K562 (cell line): ENCODE measurements around the gene BCL2L13. TPM values are rescaled to one million over a fixed set of nuclear protein-coding genes. Genes with fewer than 3 reads are reported as not detected.

ENCODE experiments used
- ATAC-seq: fragments of 200-7000 bp; cut with Tn5 transposase; 3 replicates; pipeline ENCODE4 v1.9.1; 2020; ENCODE audit warnings: moderate library complexity
- BruUV-seq: library from RNA; stranded (reverse); fragments of 400-500 nt; replicated peaks from 2 replicates; lab custom pipeline; 2021; lab: Mats Ljungman, UMichigan
- CTCF ChIA-PET: fragments of 300-600 bp; formaldehyde crosslinking; extraction: SDS; loops from one replicate; lab custom pipeline; 2021; ENCODE audit warnings: low intra/inter-chr PET ratio; lab: Yijun Ruan, JAX
- POLR2A ChIA-PET: fragments of 300-600, 350-650 bp; sonication (Branson Sonifier 250); formaldehyde crosslinking; extraction: SDS; loops from one replicate; lab custom pipeline; 2021; ENCODE audit warnings: antibody characterized with exemption, inconsistent platforms; lab: Yijun Ruan, JAX
- DNase-seq, 4 experiments: peaks; one replicate each; pipeline versions ENCODE4 v3.0.0 to v3.0.0-alpha.2; 2011 to 2018; ENCODE audit warnings: low spot score in 3 of 4, mixed read lengths in 3 of 4; ENCODE audit errors: extremely low read depth in 1 of 4
- FAIRE-seq: peaks from 2 replicates; lab custom pipeline; 2011; peaks lifted over from hg19 to GRCh38; lab: Jason Lieb, UNC
- H2AFZ ChIP-seq: 2 replicates; pipeline ENCODE4 v1.6.0; 2011; ENCODE audit warnings: low read depth, low read length, control low read depth, inconsistent platforms
- H3K27ac ChIP-seq: fragments of 200-600 bp; 3 replicates; pipeline ENCODE4 v1.8.0; 2011; ENCODE audit warnings: low read depth, mild to moderate bottlenecking, control low read depth, inconsistent platforms, low read length, moderate library complexity, mixed read lengths; ENCODE audit errors: extremely low read depth
- H3K27me3 ChIP-seq, 2 experiments: fragments of 300-600 bp in 1 of 2; 2 replicates in 1 of 2; 3 replicates in 1 of 2; pipeline versions ENCODE4 v1.6.0 to v1.8.0; 2011; ENCODE audit warnings: inconsistent platforms in 2 of 2, low read length in 2 of 2, mild to moderate bottlenecking in 1 of 2, mixed read lengths in 1 of 2, moderate library complexity in 1 of 2; ENCODE audit not compliant: control insufficient read depth in 2 of 2, insufficient read depth in 2 of 2
- H3K36me3 ChIP-seq: fragments of 300-600 bp; 3 replicates; pipeline ENCODE4 v1.8.0; 2011; ENCODE audit warnings: mild to moderate bottlenecking, low read length, inconsistent platforms; ENCODE audit not compliant: control insufficient read depth, insufficient read depth
- H3K4me1 ChIP-seq, 2 experiments: fragments of 200-600 bp in 1 of 2; replicated peaks in 1 of 2; 2 replicates in 1 of 2; 3 replicates in 1 of 2; pipeline versions ENCODE4 v1.5.1 to v1.8.0; 2011; ENCODE audit warnings: inconsistent platforms in 2 of 2, low read length in 2 of 2, mild to moderate bottlenecking in 1 of 2, mixed read lengths in 1 of 2, moderate library complexity in 1 of 2; ENCODE audit not compliant: control insufficient read depth in 2 of 2, insufficient read depth in 2 of 2
- H3K4me2 ChIP-seq: 2 replicates; pipeline ENCODE4 v1.6.1; 2011; ENCODE audit warnings: low read length, control low read depth, inconsistent platforms, mixed read lengths; ENCODE audit not compliant: insufficient read depth
- H3K4me3 ChIP-seq: fragments of 200-600 bp; sonication (generic), shearing (Covaris generic); 2 replicates; pipeline ENCODE4 v1.5.1; 2016; ENCODE audit warnings: control low read depth, inconsistent platforms
- H3K79me2 ChIP-seq: fragments of 200-600 bp; 3 replicates; pipeline ENCODE4 v1.8.0; 2011; ENCODE audit warnings: low read length, inconsistent platforms; ENCODE audit not compliant: control insufficient read depth, insufficient read depth
- H3K9ac ChIP-seq, 2 experiments: 2 replicates each; pipeline versions ENCODE4 v1.6.0 to v1.6.1; 2011; ENCODE audit warnings: low read depth in 2 of 2, low read length in 2 of 2, control low read depth in 1 of 2, inconsistent platforms in 1 of 2, mild to moderate bottlenecking in 1 of 2, mixed read lengths in 1 of 2; ENCODE audit not compliant: insufficient read depth in 1 of 2
- H3K9me1 ChIP-seq: one replicate; pipeline ENCODE4 v1.6.0; 2011; ENCODE audit warnings: inconsistent platforms, mild to moderate bottlenecking, low read length, moderate library complexity; ENCODE audit not compliant: control insufficient read depth, insufficient read depth
- H3K9me3 ChIP-seq: replicated peaks from 2 replicates; pipeline ENCODE4 v1.5.1; 2011; ENCODE audit warnings: low read depth, low read length, inconsistent platforms; ENCODE audit not compliant: control insufficient read depth, insufficient read depth
- H4K20me1 ChIP-seq: replicated peaks from 2 replicates; pipeline ENCODE4 v1.6.1; 2011; ENCODE audit warnings: low read length, inconsistent platforms, mixed read lengths; ENCODE audit not compliant: control insufficient read depth, insufficient read depth
- BCL6 ChIP-seq: fragments of 250-450 bp; sonication (Bioruptor Pico); IDR thresholded peaks from 2 replicates; pipeline ENCODE4 v1.4.0; 2020
- CAMTA2 ChIP-seq: fragments of 250-450 bp; sonication (Bioruptor Pico); conservative IDR thresholded peaks from 2 replicates; pipeline ENCODE4 v1.5.1; 2022
- CC2D1A ChIP-seq: fragments of 450-650 bp; IDR thresholded peaks from 2 replicates; pipeline ENCODE4 v1.6.1; 2017; ENCODE audit warnings: mild to moderate bottlenecking
- CEBPG ChIP-seq, 3 experiments: fragments of 200-800 bp in 1 of 3; sonication (Bioruptor generic) in 1 of 3; sonication (generic) in 1 of 3; formaldehyde crosslinking in 1 of 3; IDR thresholded peaks in 2 of 3; conservative IDR thresholded peaks in 1 of 3; 2 replicates each; pipeline versions ENCODE4 v1.6.1 to v1.8.0; 2016 to 2022; ENCODE audit warnings: missing compliant biosample characterization in 2 of 3, missing genetic modification characterization in 2 of 3, mild to moderate bottlenecking in 1 of 3, missing genetic modification reagents in 1 of 3
- MCM7 ChIP-seq, 2 experiments: fragments of 450-650 bp; IDR thresholded peaks; 2 replicates each; pipeline ENCODE4 v1.6.1; 2016 to 2018
- MTA3 ChIP-seq: fragments of 450-650 bp; formaldehyde crosslinking; IDR thresholded peaks from 2 replicates; pipeline ENCODE4 v1.6.1; 2017; ENCODE audit warnings: mild to moderate bottlenecking, borderline replicate concordance
- NCOA1 ChIP-seq: fragments of 450-650 bp; IDR thresholded peaks from 2 replicates; pipeline ENCODE4 v1.6.1; 2016; ENCODE audit warnings: low read depth
- NUFIP1 ChIP-seq: fragments of 450-650 bp; IDR thresholded peaks from 2 replicates; pipeline ENCODE4 v1.6.1; 2018; ENCODE audit not compliant: partially characterized antibody
- RFX5 ChIP-seq: IDR thresholded peaks from 2 replicates; pipeline ENCODE4 v1.6.1; 2011; ENCODE audit warnings: low read depth, mild to moderate bottlenecking, improper control_type of control experiment, low read length
- WGBS: fragments of 100-300 bp; shearing (Covaris generic); methylation state at CpG from one replicate; pipeline ENCODE4 v1.1.6; 2016; ENCODE audit warnings: low coverage, mixed read lengths; ENCODE audit not compliant: insufficient coverage; ENCODE audit errors: missing lambda C conversion rate; 5-methylcytosine and 5-hydroxymethylcytosine counted together
- in situ Hi-C: fragments of 300-500 bp; cut with MboI; formaldehyde crosslinking; loops from 4 replicates; pipeline ENCODE4 v1.15.0; 2018; ENCODE audit warnings: inconsistent platforms, mixed read lengths
- intact Hi-C: fragments of 100-400 bp; cut with micrococcal nuclease; formaldehyde crosslinking; loops from 2 replicates; pipeline ENCODE4 v1.14.2; 2022
- polyA plus RNA-seq, 8 experiments: library from polyadenylated mRNA; depleted of rRNA in 4 of 8; stranded (reverse) in 5 of 8; unstranded in 3 of 8; fragments of >200 nt; fragmentation: Nextera tagmentation in 2 of 8; fragmentation: Illumina TruSeq in 1 of 8; extraction: Ambion mirVana in 2 of 8; extraction: Trizol in 1 of 8; gene quantifications; 2 replicates each; pipeline versions ENCODE4 v1.2.1 to v1.2.3, GENCODE V29; 2011 to 2014; ENCODE audit warnings: inconsistent platforms in 1 of 8, missing spikeins in 1 of 8
- total RNA-seq, 7 experiments: library from RNA; depleted of rRNA in 6 of 7; stranded (reverse); fragments of >200 nt in 6 of 7; fragmentation: Illumina TruSeq in 2 of 7; extraction: Trizol in 2 of 7; gene quantifications; 2 replicates each; pipeline versions ENCODE4 v1.2.1 to v1.2.3, GENCODE V29; 2011 to 2021; ENCODE audit warnings: low replicate concordance in 1 of 7
- TF ChIP-seq, protein P1 (sequence below): fragments of 450-650 bp; IDR thresholded peaks from 2 replicates; pipeline ENCODE4 v1.6.1; 2016; ENCODE audit warnings: borderline replicate concordance
- TF ChIP-seq, protein P2 (sequence below), 3 experiments: IDR thresholded peaks in 2 of 3; conservative IDR thresholded peaks in 1 of 3; 2 replicates each; pipeline ENCODE4 v1.5.1; 2011 to 2012; ENCODE audit warnings: low read length in 3 of 3, mild to moderate bottlenecking in 3 of 3, control low read depth in 2 of 3, improper control_type of control experiment in 1 of 3, inconsistent platforms in 1 of 3, low read depth in 1 of 3, mixed read lengths in 1 of 3, moderate library complexity in 1 of 3; ENCODE audit not compliant: insufficient read depth in 2 of 3

Gene BCL2L13
- total and polyA plus RNA-seq, 9 of the 15 experiments (the other 6 are each of a cell fraction or from before 2014, with no cell fraction given): 41.5 to 63.4 (median 56.5) TPM

DNA sequence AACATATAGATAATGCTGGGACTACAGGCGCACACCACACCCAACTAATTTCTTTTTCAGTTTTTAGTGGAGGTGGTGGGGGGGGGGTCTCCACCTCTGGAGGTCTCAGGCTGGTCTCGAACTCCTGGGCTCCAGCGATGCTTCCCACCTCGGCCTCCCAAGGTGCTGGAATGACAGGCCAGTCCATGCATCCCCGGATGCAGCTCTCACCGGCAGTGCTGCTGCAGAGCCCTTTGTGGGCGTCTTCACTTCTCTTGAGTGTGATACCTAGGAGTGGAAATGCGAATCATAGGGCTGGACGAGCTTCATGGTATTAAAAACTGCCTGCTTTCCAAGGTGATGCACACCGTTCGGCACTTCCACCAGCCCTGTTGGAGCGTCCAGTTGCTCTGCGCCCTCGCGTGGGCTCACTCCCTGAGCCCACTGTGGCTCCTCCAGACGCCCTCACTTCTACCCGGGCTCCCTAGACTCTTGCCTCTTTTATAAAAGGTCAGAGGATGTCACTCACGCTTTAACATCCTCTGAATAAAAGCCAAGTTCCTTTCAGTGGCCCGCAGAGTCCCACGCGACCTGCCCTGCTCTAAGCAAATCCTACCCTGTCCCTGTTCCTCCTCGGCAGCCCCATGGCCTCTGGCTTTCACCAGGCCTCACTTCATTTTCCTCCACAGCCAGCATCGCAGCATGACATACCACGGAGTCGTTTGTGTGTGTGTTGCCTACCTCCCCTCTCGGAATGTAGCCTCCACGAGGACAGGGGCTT is 136.5 kb downstream of the BCL2L13 start:
- POLR2A ChIA-PET: interaction anchor here (0.6 to 7.0 kb wide), 2 partner anchors 11 to 686 kb away, joined by 3 to 54 read pairs; no protein-coding TSS in a partner anchor
- Histone ChIP-seq H3K4me1 (peaks cover 23 to 74% of the 10 kb centered on the region in 2 experiments), H2AFZ (peak overlapping the region; percentile 89), H3K27ac (no peak overlapping the region), H3K27me3 (no peaks in the 10 kb centered on the region), H3K36me3 (peaks cover 15% of the 10 kb centered on the region; the same call in 2 of the 3 replicates), H3K9ac (peak overlapping the region; percentile 48 to 92; a peak in 3 of 4 replicates), H3K4me3 (no peak overlapping the region), H3K4me2 (peak overlapping the region; percentile 82; the same call in 1 of the 2 replicates), H3K9me3 (no peaks in the 10 kb centered on the region), H3K9me1 (no peaks in the 10 kb centered on the region), H3K79me2 (peaks cover 37% of the 10 kb centered on the region), H4K20me1 (peaks cover 31% of the 10 kb centered on the region)
- WGBS: 70% methylated on average over 24 of the region's 27 CpGs
- ATAC-seq (no peak), DNase-seq (no peak), FAIRE-seq (no peak)
- CTCF ChIA-PET: interaction anchor here (0.6 kb wide), 1 partner anchor 149 kb away, joined by 3 read pairs; no protein-coding TSS in a partner anchor
- BruUV-seq: no TSS peak
- intact Hi-C loops: loop anchor here (10.0 kb wide), 1 partner anchor 290 kb away; no protein-coding TSS in a partner anchor
- TF ChIP-seq MCM7 (IDR thresholded peaks at IDR 0.05) (no peak), CC2D1A (no peak), RFX5 (no peak), CAMTA2 (CRISPR knock-in tag) (no peak), BCL6 (CRISPR knock-in tag) (no peak), MTA3 (no peak), NCOA1 (no peak), CEBPG (CRISPR knock-in tag; IDR thresholded peaks at IDR 0.05) (no peak), CEBPG (tag; conservative IDR thresholded peaks at IDR 0.05 in 1 of 2, IDR thresholded peaks at IDR 0.05 in 1 of 2) (no peak), NUFIP1 (no peak)
- TF ChIP-seq, protein P1, sequence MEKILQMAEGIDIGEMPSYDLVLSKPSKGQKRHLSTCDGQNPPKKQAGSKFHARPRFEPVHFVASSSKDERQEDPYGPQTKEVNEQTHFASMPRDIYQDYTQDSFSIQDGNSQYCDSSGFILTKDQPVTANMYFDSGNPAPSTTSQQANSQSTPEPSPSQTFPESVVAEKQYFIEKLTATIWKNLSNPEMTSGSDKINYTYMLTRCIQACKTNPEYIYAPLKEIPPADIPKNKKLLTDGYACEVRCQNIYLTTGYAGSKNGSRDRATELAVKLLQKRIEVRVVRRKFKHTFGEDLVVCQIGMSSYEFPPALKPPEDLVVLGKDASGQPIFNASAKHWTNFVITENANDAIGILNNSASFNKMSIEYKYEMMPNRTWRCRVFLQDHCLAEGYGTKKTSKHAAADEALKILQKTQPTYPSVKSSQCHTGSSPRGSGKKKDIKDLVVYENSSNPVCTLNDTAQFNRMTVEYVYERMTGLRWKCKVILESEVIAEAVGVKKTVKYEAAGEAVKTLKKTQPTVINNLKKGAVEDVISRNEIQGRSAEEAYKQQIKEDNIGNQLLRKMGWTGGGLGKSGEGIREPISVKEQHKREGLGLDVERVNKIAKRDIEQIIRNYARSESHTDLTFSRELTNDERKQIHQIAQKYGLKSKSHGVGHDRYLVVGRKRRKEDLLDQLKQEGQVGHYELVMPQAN: no peak
- TF ChIP-seq, protein P2, sequence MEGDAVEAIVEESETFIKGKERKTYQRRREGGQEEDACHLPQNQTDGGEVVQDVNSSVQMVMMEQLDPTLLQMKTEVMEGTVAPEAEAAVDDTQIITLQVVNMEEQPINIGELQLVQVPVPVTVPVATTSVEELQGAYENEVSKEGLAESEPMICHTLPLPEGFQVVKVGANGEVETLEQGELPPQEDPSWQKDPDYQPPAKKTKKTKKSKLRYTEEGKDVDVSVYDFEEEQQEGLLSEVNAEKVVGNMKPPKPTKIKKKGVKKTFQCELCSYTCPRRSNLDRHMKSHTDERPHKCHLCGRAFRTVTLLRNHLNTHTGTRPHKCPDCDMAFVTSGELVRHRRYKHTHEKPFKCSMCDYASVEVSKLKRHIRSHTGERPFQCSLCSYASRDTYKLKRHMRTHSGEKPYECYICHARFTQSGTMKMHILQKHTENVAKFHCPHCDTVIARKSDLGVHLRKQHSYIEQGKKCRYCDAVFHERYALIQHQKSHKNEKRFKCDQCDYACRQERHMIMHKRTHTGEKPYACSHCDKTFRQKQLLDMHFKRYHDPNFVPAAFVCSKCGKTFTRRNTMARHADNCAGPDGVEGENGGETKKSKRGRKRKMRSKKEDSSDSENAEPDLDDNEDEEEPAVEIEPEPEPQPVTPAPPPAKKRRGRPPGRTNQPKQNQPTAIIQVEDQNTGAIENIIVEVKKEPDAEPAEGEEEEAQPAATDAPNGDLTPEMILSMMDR (IDR thresholded peaks at IDR 0.05 in 2 of 3, conservative IDR thresholded peaks at IDR 0.05 in 1 of 3; ENCODE audit: insufficient read depth in 2 of 3, low read depth in 1 of 3, low read length in 3 of 3): no peak
- in situ Hi-C loops: no loop called here
